Osteoblast (primary cell): ENCODE measurements around the gene NUPR1. TPM values are rescaled to one million over a fixed set of nuclear protein-coding genes. Genes with fewer than 3 reads are reported as not detected.

Experiments used
- DNase-seq: peaks from one replicate; pipeline ENCODE4 v3.0.0; 2011; ENCODE audit warnings: low spot score, mixed read lengths; ENCODE audit not compliant: insufficient read length; ENCODE audit errors: missing footprints
- H2AFZ ChIP-seq: 2 replicates; pipeline ENCODE4 v1.6.0; 2011; ENCODE audit warnings: mild to moderate bottlenecking, low read length
- H3K27ac ChIP-seq: 2 replicates; pipeline ENCODE4 v1.5.1; 2011; ENCODE audit warnings: mild to moderate bottlenecking, low read depth, low read length, moderate library complexity
- H3K27me3 ChIP-seq: 2 replicates; pipeline ENCODE4 v1.6.0; 2012; ENCODE audit warnings: mild to moderate bottlenecking, control low read depth, inconsistent platforms, low read length, moderate library complexity; ENCODE audit not compliant: insufficient read depth
- H3K36me3 ChIP-seq: 2 replicates; pipeline ENCODE4 v1.5.1; 2011; ENCODE audit warnings: mild to moderate bottlenecking, low read length, control low read depth, moderate library complexity; ENCODE audit not compliant: insufficient read depth
- H3K4me1 ChIP-seq: 2 replicates; pipeline ENCODE4 v1.5.1; 2011; ENCODE audit warnings: mild to moderate bottlenecking, low read length, control low read depth, moderate library complexity; ENCODE audit not compliant: insufficient read depth
- H3K4me2 ChIP-seq: 2 replicates; pipeline ENCODE4 v1.6.0; 2011; ENCODE audit warnings: mild to moderate bottlenecking, low read length; ENCODE audit not compliant: insufficient read depth
- H3K4me3 ChIP-seq: fragments of 200-600 bp; sonication (generic); 3 replicates; pipeline ENCODE4 v1.5.1; 2012; ENCODE audit warnings: mild to moderate bottlenecking, low read length, inconsistent platforms; ENCODE audit not compliant: insufficient read depth
- H3K79me2 ChIP-seq: 2 replicates; pipeline ENCODE4 v1.6.0; 2012; ENCODE audit warnings: mild to moderate bottlenecking, low read length, control low read depth, inconsistent platforms; ENCODE audit not compliant: insufficient read depth
- H3K9me3 ChIP-seq: 2 replicates; pipeline ENCODE4 v1.5.1; 2011; ENCODE audit warnings: low read depth, low read length, control low read depth
- H4K20me1 ChIP-seq: 2 replicates; pipeline ENCODE4 v1.6.0; 2012; ENCODE audit warnings: mild to moderate bottlenecking, low read length, control low read depth; ENCODE audit not compliant: insufficient read depth
- CTCF ChIP-seq: IDR thresholded peaks from 2 replicates; pipeline ENCODE4 v1.5.1; 2011; ENCODE audit warnings: mild to moderate bottlenecking, low read depth, low read length, moderate library complexity; ENCODE audit errors: extremely low read depth
- total RNA-seq: library from RNA; depleted of rRNA; stranded (reverse); fragments of >200 nt; gene quantifications from 2 replicates; pipeline ENCODE4 v1.2.3, GENCODE V29; 2012

The NUPR1 gene
- total RNA-seq, 1 donor, result 27.9 TPM

GRCh38 chr16:28504707-28505404 is 33.9 kb downstream of the NUPR1 start:
- Histone ChIP-seq H3K4me3 (no peak overlapping the region), H3K27ac (no peak overlapping the region), H3K79me2 (no peaks in the 10 kb centered on the region), H3K27me3 (peaks cover 22% of the 10 kb centered on the region), H3K4me2 (no peak overlapping the region), H4K20me1 (no peaks in the 10 kb centered on the region), H3K9me3 (no peaks in the 10 kb centered on the region), H3K4me1 (no peaks in the 10 kb centered on the region), H3K36me3 (no peaks in the 10 kb centered on the region), H2AFZ (no peak overlapping the region)
- peak; percentile 76 for DNase-seq
- no peak for TF ChIP-seq CTCF

- Histone ChIP-seq H3K4me1 (no peaks in the 10 kb centered on the region), H3K79me2 (no peaks in the 10 kb centered on the region), H3K36me3 (no peaks in the 10 kb centered on the region), H3K27me3 (peaks cover 22% of the 10 kb centered on the region), H3K4me3 (no peak overlapping the region), H2AFZ (no peak overlapping the region), H3K4me2 (no peak overlapping the region), H3K27ac (no peak overlapping the region), H4K20me1 (no peaks in the 10 kb centered on the region), H3K9me3 (no peaks in the 10 kb centered on the region)
- no peak for TF ChIP-seq CTCF
- DNase-seq, result peak; percentile 73
Observed at GRCh38 chr16:28503470-28504259, 35.1 kb downstream of the NUPR1 start.

- Histone ChIP-seq H3K4me2 (no peak overlapping the region), H2AFZ (no peak overlapping the region), H3K4me1 (no peaks in the 10 kb centered on the region), H3K79me2 (no peaks in the 10 kb centered on the region), H3K9me3 (no peaks in the 10 kb centered on the region), H3K27ac (no peak overlapping the region), H3K36me3 (no peaks in the 10 kb centered on the region), H3K27me3 (peaks cover 19% of the 10 kb centered on the region), H4K20me1 (no peaks in the 10 kb centered on the region), H3K4me3 (no peak overlapping the region)
- peak; percentile 84 for DNase-seq
- TF ChIP-seq CTCF, result no peak
Observed at GRCh38 chr16:28502290-28502689, 36.5 kb downstream of the NUPR1 start.
